HL-60 (cell line): ENCODE data around the gene INSIG1.

ENCODE experiments used
- DNase-seq, 2 experiments: peaks; one replicate each; pipeline ENCODE4 v3.0.0-alpha.2; 2010 to 2020; ENCODE audit warnings: low read depth in 1 of 2, low spot score in 1 of 2
- H3K27ac ChIP-seq: fragments of 250-450 bp; sonication (Bioruptor Pico); replicated peaks from 2 replicates; pipeline ENCODE4 v1.5.1; 2020; ENCODE audit warnings: mild to moderate bottlenecking, moderate library complexity
- H3K27me3 ChIP-seq: fragments of 250-450 bp; sonication (Bioruptor Pico); 2 replicates; pipeline ENCODE4 v1.5.1; 2021; ENCODE audit warnings: mild to moderate bottlenecking, moderate library complexity; ENCODE audit not compliant: insufficient read depth, poor library complexity, severe bottlenecking
- H3K4me3 ChIP-seq: replicated peaks from 2 replicates; pipeline ENCODE4 v1.5.1; 2011; ENCODE audit warnings: mild to moderate bottlenecking, control low read depth, low read length; ENCODE audit not compliant: insufficient read depth
- GABPA ChIP-seq: IDR thresholded peaks from 2 replicates; pipeline ENCODE4 v1.6.1; 2012; ENCODE audit warnings: low read depth
- POLR2AphosphoS5 ChIP-seq: IDR thresholded peaks from 2 replicates; pipeline ENCODE4 v1.6.1; 2012; ENCODE audit warnings: low read depth
- SPI1 ChIP-seq: IDR thresholded peaks from 2 replicates; pipeline ENCODE4 v1.6.1; 2012; ENCODE audit warnings: low read depth, mild to moderate bottlenecking, borderline replicate concordance
- TF ChIP-seq, protein P1 (sequence below): IDR thresholded peaks from 2 replicates; pipeline ENCODE4 v1.6.1; 2012; ENCODE audit warnings: low read depth; ENCODE audit not compliant: insufficient replicate concordance
- TF ChIP-seq, protein P2 (sequence below): IDR thresholded peaks from one replicate; pipeline ENCODE4 v1.5.1; 2011; ENCODE audit warnings: low read length, control low read depth, inconsistent platforms; ENCODE audit not compliant: insufficient read depth

Gene INSIG1

DNA sequence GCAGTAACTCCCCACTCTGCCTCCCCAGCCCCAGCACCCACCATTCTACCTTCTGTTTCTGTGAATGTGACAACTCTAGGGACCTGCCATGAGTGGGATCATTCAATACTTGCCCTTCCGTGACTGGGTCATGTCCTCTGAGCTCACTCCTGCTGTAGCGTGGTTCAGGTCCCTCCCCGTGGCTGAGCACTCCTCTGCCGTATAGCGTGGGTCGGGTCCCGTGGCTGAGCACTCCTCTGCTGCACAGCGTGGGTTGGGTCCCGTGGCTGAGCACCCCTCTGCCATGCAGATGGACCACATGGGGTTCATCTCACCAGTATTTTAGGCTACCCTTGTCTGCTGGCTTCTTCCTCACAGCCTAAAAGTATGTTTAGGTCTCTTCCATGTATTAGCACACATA lies 43.0 kb downstream of the INSIG1 start:
- TF ChIP-seq POLR2AphosphoS5 (no peak), GABPA (no peak), SPI1 (no peak)
- TF ChIP-seq, protein P1, sequence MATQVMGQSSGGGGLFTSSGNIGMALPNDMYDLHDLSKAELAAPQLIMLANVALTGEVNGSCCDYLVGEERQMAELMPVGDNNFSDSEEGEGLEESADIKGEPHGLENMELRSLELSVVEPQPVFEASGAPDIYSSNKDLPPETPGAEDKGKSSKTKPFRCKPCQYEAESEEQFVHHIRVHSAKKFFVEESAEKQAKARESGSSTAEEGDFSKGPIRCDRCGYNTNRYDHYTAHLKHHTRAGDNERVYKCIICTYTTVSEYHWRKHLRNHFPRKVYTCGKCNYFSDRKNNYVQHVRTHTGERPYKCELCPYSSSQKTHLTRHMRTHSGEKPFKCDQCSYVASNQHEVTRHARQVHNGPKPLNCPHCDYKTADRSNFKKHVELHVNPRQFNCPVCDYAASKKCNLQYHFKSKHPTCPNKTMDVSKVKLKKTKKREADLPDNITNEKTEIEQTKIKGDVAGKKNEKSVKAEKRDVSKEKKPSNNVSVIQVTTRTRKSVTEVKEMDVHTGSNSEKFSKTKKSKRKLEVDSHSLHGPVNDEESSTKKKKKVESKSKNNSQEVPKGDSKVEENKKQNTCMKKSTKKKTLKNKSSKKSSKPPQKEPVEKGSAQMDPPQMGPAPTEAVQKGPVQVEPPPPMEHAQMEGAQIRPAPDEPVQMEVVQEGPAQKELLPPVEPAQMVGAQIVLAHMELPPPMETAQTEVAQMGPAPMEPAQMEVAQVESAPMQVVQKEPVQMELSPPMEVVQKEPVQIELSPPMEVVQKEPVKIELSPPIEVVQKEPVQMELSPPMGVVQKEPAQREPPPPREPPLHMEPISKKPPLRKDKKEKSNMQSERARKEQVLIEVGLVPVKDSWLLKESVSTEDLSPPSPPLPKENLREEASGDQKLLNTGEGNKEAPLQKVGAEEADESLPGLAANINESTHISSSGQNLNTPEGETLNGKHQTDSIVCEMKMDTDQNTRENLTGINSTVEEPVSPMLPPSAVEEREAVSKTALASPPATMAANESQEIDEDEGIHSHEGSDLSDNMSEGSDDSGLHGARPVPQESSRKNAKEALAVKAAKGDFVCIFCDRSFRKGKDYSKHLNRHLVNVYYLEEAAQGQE: no peak
- TF ChIP-seq, protein P2, sequence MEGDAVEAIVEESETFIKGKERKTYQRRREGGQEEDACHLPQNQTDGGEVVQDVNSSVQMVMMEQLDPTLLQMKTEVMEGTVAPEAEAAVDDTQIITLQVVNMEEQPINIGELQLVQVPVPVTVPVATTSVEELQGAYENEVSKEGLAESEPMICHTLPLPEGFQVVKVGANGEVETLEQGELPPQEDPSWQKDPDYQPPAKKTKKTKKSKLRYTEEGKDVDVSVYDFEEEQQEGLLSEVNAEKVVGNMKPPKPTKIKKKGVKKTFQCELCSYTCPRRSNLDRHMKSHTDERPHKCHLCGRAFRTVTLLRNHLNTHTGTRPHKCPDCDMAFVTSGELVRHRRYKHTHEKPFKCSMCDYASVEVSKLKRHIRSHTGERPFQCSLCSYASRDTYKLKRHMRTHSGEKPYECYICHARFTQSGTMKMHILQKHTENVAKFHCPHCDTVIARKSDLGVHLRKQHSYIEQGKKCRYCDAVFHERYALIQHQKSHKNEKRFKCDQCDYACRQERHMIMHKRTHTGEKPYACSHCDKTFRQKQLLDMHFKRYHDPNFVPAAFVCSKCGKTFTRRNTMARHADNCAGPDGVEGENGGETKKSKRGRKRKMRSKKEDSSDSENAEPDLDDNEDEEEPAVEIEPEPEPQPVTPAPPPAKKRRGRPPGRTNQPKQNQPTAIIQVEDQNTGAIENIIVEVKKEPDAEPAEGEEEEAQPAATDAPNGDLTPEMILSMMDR: no peak
- Histone ChIP-seq H3K27ac (no peak overlapping the region), H3K4me3 (no peak overlapping the region), H3K27me3 (peaks cover 2% of the 10 kb centered on the region)
- no peak for DNase-seq

DNA sequence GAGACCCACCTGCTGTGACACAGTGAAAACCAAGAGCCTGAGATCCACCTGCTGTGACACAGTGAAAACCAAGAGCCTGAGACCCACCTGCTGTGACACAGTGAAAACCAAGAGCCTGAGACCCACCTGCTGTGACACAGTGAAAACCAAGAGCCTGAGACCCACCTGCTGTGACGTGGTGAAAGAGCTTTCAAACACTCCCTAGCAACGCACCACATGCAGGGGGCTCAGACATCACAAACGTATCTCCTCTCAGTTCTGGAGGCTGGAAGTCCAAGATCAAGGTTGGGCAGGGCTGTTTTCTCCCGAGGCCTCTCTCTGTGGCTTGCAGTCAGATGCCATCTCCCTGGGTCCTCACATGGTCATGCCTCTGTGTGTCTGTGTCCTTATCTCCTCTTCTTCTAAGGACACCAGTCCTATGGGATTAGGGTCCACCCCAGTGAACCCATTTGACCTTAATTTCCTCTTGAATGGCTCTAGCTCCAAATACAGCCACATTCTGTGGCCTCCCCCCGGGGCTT lies 43.8 kb downstream of the INSIG1 start:
- Histone ChIP-seq H3K4me3 (no peak overlapping the region), H3K27ac (no peak overlapping the region), H3K27me3 (no peaks in the 10 kb centered on the region)
- no peak for DNase-seq
- TF ChIP-seq GABPA (no peak), POLR2AphosphoS5 (no peak), SPI1 (no peak)
- TF ChIP-seq, protein P2: no peak
- TF ChIP-seq, protein P1: no peak

DNA sequence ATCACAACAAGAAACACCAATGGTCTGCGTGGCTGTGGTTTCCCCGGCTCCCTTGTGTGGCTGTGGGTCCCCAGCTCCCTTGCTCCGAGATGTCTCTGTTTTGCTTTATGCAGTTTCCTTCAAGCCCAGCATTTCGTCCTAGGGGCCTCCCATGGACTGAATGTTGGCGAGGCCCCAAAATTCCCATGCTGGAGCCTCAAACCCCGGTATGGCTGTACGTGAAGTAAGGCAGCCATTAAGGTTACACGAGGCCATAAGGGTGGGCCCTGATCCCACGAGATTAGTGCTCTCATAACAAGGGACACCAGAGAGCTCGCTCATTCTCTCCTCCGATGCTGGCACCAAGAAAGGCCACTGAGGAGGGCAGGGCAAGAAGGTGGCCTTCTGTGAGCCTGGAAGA lies 44.6 kb downstream of the INSIG1 start:
- DNase-seq: no peak
- Histone ChIP-seq H3K4me3 (no peak overlapping the region), H3K27ac (no peak overlapping the region), H3K27me3 (no peaks in the 10 kb centered on the region)
- TF ChIP-seq, protein P2: no peak
- TF ChIP-seq GABPA (no peak), SPI1 (no peak), POLR2AphosphoS5 (no peak)
- TF ChIP-seq, protein P1: no peak
